GM18511 (cell line): ENCODE results near the gene IFNA5.
A peak's percentile ranks its signal among the peaks of the same experiment; 100 is the strongest.

Experiments
- ATAC-seq: cut with Tn5 transposase; IDR thresholded peaks from one replicate; pipeline ENCODE4 v1.9.1; 2021; ENCODE audit warnings: mild to moderate bottlenecking, moderate library complexity; ENCODE audit not compliant: unreplicated experiment

IFNA5 gene

GRCh38 chr9:21294904-21295538, 10.1 kb downstream of the IFNA5 start:
- ATAC-seq = peak; percentile 88

GRCh38 chr9:21294364-21294774, 10.7 kb downstream of the IFNA5 start:
- ATAC-seq = peak; percentile 59

DNA sequence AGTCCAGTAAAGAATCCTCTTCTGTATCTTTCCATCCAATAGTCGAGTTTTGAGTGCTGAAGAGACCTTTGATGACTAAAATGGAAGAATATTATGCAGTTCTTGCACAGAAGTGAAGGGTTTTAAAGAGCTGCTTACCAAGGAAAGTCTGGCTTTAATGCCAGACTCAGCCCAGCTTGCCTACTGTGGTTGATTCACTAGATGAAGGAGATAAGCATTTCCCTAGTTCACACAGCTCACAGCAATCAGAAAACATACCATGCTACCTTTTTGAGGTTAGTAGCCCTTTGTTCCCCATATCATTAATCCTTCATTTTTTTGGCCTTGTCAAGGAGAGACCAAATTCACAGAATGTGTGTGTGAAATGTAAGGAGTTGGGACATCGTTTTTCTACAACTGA, 15.3 kb downstream of the IFNA5 start:
- ATAC-seq = no peak

DNA sequence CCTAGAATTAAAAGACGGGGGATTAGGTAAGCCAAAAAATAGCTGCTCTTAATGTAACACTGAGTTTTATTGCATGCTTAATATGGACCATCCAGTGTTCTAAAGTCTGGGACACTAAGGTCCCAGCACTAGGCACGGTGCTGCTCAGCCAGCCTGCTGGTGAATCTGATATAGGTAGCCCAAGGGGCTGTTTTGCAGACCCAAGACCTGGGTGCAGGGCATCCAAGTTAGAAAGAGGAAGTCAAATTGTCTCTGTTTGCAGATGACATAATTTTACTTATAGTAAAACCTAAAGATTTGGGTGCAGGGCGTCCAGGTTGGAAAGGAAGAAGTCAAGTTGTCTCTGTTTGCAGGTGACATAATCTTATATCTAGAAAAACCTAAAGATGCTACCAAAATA, 17.8 kb downstream of the IFNA5 start:
- no peak for ATAC-seq

GRCh38 chr9:21286659-21287058, 18.5 kb downstream of the IFNA5 start:
- no peak for ATAC-seq

- no peak for ATAC-seq
Observed at GRCh38 chr9:21286099-21286498, 19.0 kb downstream of the IFNA5 start.

DNA sequence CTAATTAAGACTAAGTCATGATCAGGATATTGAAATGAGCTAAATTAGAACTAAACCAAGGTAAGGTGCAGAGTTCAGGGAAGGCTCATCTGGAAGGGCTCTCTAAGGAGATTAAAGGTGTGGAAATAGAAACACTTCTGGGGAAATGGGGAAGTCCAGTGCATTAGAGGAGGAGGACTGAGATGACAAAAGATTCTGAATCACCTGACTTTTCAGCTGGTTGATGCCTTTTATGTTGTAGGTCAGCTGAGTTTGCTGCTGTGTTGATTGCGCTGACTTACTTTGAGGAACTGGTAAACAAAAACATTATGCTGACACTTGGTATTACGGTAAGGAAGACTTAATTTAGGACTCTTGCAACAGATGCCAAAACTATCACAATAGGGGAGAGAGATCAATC, 23.8 kb downstream of the IFNA5 start:
- no peak for ATAC-seq

DNA sequence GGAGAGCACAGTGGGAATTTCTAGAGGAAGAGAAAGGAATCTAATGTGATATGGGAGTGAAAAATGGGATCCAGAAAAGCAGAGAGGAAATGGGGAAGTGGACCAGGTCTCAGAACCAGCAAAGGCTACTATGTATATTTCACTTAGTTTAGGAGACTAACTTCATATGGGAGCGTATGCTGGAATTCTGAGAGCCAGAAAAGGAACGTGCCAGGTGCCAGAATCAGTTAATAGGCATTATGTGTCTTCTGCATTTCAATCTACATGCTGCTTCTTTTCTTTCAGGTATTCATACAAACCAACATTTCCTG, 36.8 kb downstream of the IFNA5 start:
- no peak for ATAC-seq

GRCh38 chr9:21267485-21268346, 37.4 kb downstream of the IFNA5 start:
- peak; percentile 67 for ATAC-seq

- ATAC-seq = peak; percentile 41
Observed at GRCh38 chr9:21266733-21267484, 38.2 kb downstream of the IFNA5 start.

DNA sequence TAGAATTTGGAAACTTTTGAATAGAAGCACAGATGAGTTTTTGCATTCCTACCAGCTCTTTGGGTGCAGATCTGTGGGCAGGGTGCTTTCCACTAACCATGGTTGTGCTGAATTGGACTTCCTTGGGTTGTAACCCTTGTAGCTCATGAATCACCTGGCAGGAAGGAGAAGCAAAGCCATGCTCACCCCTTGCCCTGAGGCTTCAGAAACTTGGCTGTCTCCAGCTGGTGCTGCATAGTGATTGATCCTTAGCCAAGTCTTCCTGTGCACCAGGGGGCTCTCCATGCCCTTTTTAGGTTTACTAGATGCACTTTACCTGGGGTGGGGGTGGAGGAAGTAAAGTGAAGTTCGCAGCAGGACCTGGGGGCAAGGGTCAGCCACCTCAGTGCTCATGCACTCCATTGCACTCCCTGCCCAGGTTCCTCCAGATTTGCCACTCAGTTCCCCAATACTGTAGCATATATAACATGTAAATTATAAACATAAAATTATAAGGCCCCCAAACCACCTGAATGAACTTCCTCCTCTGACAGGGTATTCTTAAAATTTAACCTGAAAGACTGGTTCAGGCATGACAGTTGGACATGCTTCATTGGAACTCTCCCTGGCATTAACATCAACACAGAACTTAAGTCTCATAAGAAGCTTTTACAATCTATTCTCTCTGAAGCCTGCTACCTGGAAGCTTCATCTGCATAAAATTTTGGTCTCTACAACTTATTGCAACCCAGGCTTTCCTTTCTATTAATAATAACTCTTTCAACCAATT, 39.5 kb downstream of the IFNA5 start:
- ATAC-seq = peak; percentile 58

- no peak for ATAC-seq
Observed at GRCh38 chr9:21255538-21256212, 49.4 kb downstream of the IFNA5 start.
